G401 (cell line): ENCODE data around the gene ERCC1. TPM values are rescaled to one million over a fixed set of nuclear protein-coding genes. Genes with fewer than 3 reads are reported as not detected.
A peak's percentile ranks its signal among the peaks of the same experiment; 100 is the strongest.

ENCODE experiments used
- DNase-seq: peaks from one replicate; pipeline ENCODE4 v3.0.0-alpha.2; 2015; ENCODE audit warnings: low spot score
- in situ Hi-C: cut with HindIII; loops from 2 replicates; pipeline ENCODE4 v1.10.0; 2016; ENCODE audit warnings: low sequenced_read_pairs, mixed read lengths
- total RNA-seq: library from RNA; depleted of rRNA; stranded (reverse); fragments of >200 nt; shearing (Covaris generic); gene quantifications from 2 replicates; pipeline ENCODE4 v1.2.3, GENCODE V29; 2014

The ERCC1 gene
- total RNA-seq, 1 experiment from 2014 or later = 115 TPM

DNA sequence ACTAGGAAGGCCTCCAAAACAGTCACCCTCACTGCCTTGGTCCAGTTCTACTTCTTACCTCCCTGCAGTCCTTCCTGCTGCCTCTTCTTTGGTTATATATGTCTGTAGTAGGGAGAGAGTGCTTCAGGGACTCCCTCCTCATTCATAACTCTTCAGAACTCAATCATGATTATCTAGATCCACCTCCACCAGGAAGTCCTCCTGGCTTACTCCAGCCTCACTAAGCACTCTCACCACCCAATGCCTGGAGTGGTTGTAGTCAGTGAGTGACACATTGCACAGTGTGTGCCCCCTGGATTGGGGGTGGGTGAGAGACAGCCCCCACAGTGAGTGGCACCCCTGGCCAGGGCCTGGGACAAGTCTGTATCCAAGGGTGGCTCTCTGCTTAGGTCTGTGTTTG lies 34.1 kb upstream of the ERCC1 start:
- DNase-seq = no peak
- in situ Hi-C loops = no loop called here

DNA sequence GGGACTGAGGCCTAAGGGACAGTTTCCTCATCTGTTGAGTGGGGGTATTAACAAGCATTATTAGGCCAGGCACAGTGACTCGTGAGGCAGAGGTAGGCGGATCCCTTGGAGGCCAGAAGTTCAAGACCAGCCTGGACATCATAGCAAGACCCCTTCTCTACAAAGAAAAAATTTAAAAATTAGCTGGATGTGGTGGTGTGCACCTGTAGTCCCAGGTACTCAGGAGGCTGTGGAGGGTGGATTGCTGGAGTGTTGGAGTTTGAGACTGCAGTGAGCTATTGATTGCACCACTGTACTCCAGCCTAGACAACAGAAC lies 32.7 kb upstream of the ERCC1 start:
- DNase-seq = no peak
- in situ Hi-C loops = no loop called here

GRCh38 chr19:45455707-45456499 lies 32.2 kb upstream of the ERCC1 start:
- in situ Hi-C loops = no loop called here
- peak; percentile 48 for DNase-seq

DNA sequence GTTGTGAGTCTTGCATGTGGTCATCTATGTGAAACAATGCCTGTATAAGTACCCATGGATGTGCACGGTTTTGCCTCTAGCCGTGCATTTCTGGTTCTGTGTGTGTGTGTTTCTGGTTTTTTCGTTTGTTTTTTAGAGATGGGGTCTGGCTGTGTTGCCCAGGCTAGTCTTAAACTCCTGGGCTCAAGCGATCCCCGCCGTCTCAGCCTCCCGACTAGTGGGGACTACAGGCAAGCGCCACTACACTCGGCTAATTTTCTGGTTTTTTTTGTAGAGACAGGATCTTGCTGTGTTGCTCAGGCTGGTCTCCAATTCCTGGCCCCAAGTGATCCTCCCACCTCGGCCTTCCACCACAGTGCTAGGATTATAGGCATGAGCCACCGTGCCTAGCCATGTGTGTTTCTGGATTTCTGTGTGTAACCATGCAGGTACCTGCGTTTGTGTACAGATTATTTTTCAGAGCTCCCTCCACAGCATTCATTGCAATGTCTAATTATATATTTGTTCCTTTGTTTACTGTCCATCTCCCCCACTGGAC lies 28.2 kb upstream of the ERCC1 start:
- no peak for DNase-seq
- in situ Hi-C loops = no loop called here

GRCh38 chr19:45451131-45451849 lies 27.6 kb upstream of the ERCC1 start:
- DNase-seq = no peak
- in situ Hi-C loops = no loop called here

- no peak for DNase-seq
- in situ Hi-C loops = no loop called here
Observed at GRCh38 chr19:45450012-45450333, 26.3 kb upstream of the ERCC1 start.

DNA sequence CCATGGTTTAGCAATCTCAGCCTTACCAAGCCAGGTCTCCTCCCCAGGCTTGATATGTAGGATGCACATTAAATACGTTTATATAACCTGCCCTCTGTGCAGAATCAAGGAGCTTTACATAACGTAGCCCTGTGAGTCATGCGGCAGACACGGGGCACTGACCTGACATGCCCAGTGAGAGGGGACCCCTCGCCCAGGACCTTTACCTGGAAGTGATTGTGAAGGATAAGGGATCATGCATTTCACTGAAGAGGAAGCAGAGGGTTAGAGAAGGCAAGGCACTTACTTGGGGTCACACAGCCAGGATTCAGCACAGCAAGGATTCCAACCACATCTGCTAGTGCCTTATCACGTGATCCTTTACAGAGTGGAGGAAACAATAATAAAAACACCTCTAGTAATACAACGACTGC lies 25.2 kb upstream of the ERCC1 start:
- DNase-seq = no peak
- in situ Hi-C loops = no loop called here

GRCh38 chr19:45448425-45448756 lies 24.7 kb upstream of the ERCC1 start:
- DNase-seq = no peak
- in situ Hi-C loops = no loop called here

- DNase-seq = no peak
- in situ Hi-C loops = no loop called here
Observed at GRCh38 chr19:45446944-45447343, 23.2 kb upstream of the ERCC1 start.

DNA sequence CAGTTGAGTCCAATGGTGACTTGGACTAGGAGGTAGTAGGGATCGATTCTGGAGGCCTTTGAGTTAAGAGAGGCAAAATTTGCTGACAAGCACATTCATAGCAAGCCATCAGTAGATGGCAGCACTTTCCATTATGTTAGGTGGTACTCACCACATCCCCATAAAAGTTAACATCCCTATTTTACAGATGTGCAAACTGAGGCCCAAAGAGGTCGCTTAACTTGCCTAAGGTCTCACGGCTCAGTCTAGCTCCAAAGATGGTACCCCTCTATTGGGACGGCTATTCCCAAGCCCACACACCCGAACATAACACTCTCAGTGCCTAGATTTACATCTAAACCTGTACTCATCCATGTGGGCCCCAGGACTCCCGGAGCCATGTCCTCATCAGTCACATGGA lies 22.6 kb upstream of the ERCC1 start:
- peak; percentile 30 for DNase-seq

DNA sequence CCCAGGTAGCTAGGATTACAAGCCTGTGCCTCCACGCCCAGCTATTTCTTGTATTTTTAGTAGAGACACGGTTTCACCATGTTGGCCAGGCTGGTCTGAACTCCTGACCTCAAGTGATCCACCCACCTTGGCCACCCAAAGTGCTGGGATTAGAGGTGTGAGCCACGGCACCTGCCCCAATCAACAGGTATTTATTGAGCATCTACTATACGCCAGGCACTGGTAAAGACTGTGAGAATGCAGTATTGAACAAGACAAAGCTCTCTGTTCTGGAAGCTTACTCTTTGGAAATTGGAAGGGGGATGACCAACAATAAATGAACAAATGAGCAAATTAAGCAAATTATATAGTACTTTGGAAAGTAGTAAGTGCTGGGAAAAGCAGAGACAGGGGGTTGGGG lies 21.4 kb upstream of the ERCC1 start:
- no peak for DNase-seq
- in situ Hi-C loops = no loop called here

More for the DNA sequence above, 22.6 kb upstream of the ERCC1 start:
- in situ Hi-C loops = no loop called here

GRCh38 chr19:45444318-45445041 lies 20.8 kb upstream of the ERCC1 start:
- in situ Hi-C loops = no loop called here

GRCh38 chr19:45443462-45444317 lies 20.0 kb upstream of the ERCC1 start:
- in situ Hi-C loops = no loop called here
- peak; percentile 63 for DNase-seq

More at GRCh38 chr19:45444318-45445041, 20.8 kb upstream of the ERCC1 start:
- DNase-seq = peak; percentile 72

DNA sequence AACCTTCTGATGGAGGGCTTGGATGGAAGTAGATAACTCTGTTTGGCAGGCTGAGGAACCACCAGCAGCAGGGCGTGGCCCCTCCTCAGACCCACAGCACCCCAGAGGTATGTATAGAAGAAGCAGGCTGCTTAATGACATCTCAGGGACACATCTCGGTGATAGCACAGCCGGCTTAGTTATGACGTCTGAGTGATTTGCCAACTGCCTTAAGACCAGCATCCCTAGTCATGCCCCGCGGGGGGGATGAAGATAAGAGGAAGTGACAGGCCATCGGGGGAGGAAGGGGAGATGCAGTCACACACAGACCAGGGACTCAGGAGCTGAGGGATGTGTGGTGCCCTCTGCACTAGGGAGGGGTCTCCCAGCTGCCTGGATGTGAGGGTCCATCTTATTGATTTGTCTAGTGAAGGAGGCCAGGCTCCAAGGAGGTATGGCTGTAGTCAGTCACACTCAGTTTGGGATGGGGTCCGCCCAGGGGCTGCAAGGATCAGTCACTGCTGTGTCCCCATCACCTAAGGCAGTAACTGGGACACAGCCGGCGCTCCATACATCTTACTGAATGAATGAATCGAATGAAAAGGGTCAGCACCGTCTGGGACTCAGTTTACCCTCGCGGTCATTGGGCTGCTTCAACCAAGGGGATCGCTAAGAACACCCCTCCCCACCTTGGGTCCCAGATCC lies 19.2 kb upstream of the ERCC1 start:
- in situ Hi-C loops = no loop called here
- no peak for DNase-seq

DNA sequence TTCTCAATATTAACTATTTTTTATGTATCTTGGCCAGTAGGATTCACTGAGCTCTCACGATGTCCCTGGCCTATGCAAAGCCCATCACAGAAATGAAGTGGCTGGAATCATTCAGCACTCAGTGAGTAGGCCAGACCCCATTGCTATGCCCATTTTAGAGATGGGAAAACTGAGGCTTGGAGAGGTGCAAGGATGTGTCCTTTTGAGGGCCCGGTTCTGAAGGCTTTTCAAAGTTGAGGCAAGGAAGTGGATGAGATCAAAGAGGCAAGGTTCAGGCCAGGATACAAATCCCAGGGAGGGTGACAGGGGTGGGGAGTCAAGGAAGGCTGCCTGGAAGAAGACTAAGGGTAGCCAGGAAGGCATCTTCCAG lies 18.7 kb upstream of the ERCC1 start:
- no peak for DNase-seq
- in situ Hi-C loops = no loop called here

GRCh38 chr19:45440873-45441654 lies 17.3 kb upstream of the ERCC1 start:
- in situ Hi-C loops = no loop called here
- peak; percentile 48 for DNase-seq

- DNase-seq = no peak
- in situ Hi-C loops = no loop called here
Observed at GRCh38 chr19:45440259-45440638, 16.5 kb upstream of the ERCC1 start.

GRCh38 chr19:45439569-45440258 lies 16.0 kb upstream of the ERCC1 start:
- in situ Hi-C loops = no loop called here
- DNase-seq = peak; percentile 84
